HG03103 (cell line): ENCODE data around the gene RPL27.
"Not testable (repeated sequence)": the region's sequence is repeated elsewhere in the genome, so short reads cannot be mapped to it uniquely, and the experiment has no call there.

Experiments used
- ATAC-seq: cut with Tn5 transposase; IDR thresholded peaks from one replicate; pipeline ENCODE4 v1.9.1; 2021; ENCODE audit warnings: low read depth; ENCODE audit not compliant: unreplicated experiment

The RPL27 gene

GRCh38 chr17:42997984-42998938, at the start of gene RPL27:
Gene RPL27, plus strand, starts transcription at chr17:42998419. Its CDS starts 332 bp downstream, at chr17:42998751.
- peak; percentile 83 for ATAC-seq

- ATAC-seq = no peak
Observed at GRCh38 chr17:42950044-42950783, 48.0 kb upstream of the RPL27 start.

GRCh38 chr17:42953669-42954068, 44.5 kb upstream of the RPL27 start:
- ATAC-seq = no peak

- no peak for ATAC-seq
Observed at GRCh38 chr17:42964161-42964932, 33.9 kb upstream of the RPL27 start, which contains the start of gene AARSD1. Gene AARSD1, minus strand, starts transcription at chr17:42964454. Its CDS starts 14 bp downstream, at chr17:42964440.

GRCh38 chr17:42967925-42968324, 30.3 kb upstream of the RPL27 start:
- ATAC-seq = no peak

- ATAC-seq = no peak
Observed at GRCh38 chr17:42969001-42969581, 29.1 kb upstream of the RPL27 start.

GRCh38 chr17:42971589-42971988, 26.6 kb upstream of the RPL27 start:
- ATAC-seq = no peak

- ATAC-seq = not testable (repeated sequence)
Observed at GRCh38 chr17:42973323-42973722, 24.9 kb upstream of the RPL27 start.

GRCh38 chr17:42975265-42975664, 23.0 kb upstream of the RPL27 start:
- no peak for ATAC-seq

- ATAC-seq = not testable (repeated sequence)
Observed at GRCh38 chr17:42975701-42976100, 22.5 kb upstream of the RPL27 start.

GRCh38 chr17:42979511-42980273, 18.5 kb upstream of the RPL27 start, which contains the start of gene PTGES3L:
Gene PTGES3L, minus strand, starts transcription at chr17:42980080. Its CDS starts 27 bp downstream, at chr17:42980053.
- ATAC-seq = peak; percentile 14

- ATAC-seq = peak; percentile 56
Observed at GRCh38 chr17:42980274-42980765, 17.9 kb upstream of the RPL27 start, which contains the start of gene RUNDC1. Gene RUNDC1, plus strand, starts transcription at chr17:42980565. Its CDS starts 12 bp downstream, at chr17:42980577.

GRCh38 chr17:42980766-42981397, 17.3 kb upstream of the RPL27 start:
- ATAC-seq = peak; percentile 33

- ATAC-seq = no peak
Observed at GRCh38 chr17:42982266-42982665, 16.0 kb upstream of the RPL27 start.

- ATAC-seq = no peak
Observed at GRCh38 chr17:42985225-42985624, 13.0 kb upstream of the RPL27 start.

- ATAC-seq = no peak
Observed at GRCh38 chr17:42989141-42989540, 9.1 kb upstream of the RPL27 start.

GRCh38 chr17:42989726-42990652, 8.2 kb upstream of the RPL27 start:
- no peak for ATAC-seq

- ATAC-seq = no peak
Observed at GRCh38 chr17:42991471-42991870, 6.7 kb upstream of the RPL27 start.
